ENCODE measurements around the gene METAP1D. TPM values are rescaled to one million over a fixed set of nuclear protein-coding genes. Genes with fewer than 3 reads are reported as not detected.

Gene METAP1D
- total RNA-seq, 1 donor from 2014 or later = 10.4 TPM

DNA sequence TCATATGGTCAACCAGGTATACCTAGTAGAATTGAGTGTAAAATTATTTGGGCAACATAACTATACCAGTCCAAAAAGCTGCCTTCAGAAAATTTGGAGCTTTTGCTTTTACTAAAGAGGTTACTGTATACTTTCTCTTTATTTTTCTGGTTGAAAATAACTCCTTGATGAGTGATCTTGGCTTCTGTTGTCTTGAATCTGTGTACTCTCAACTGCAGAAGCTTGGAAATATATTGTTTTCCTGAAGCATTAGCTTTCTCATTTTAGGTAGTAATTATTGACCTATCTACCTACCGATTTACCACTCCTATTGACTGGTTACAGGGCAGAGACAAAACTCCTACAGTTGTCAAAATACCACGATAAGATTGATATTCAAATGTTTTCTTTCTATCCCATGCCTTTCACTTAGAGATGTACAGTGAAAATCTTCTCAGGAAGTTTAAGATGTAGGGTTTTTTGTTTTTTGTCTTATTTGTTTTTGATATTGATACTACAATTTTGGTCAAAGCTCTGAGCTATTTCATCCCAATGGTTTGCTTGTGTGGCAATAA is 49.9 kb downstream of the METAP1D start:
- no peak for DNase-seq (ENCODE audit: extremely low spot score, unreplicated experiment)
- Mint-ChIP-seq H3K27ac (no peak overlapping the region), H3K4me3 (no peak overlapping the region), H3K36me3 (no peaks in the 10 kb centered on the region), H3K27me3 (peaks cover 9% of the 10 kb centered on the region), H3K4me1 (ENCODE audit: unreplicated experiment) (peaks cover 31% of the 10 kb centered on the region), H3K9me3 (no peaks in the 10 kb centered on the region)
- TF ChIP-seq, protein P1, sequence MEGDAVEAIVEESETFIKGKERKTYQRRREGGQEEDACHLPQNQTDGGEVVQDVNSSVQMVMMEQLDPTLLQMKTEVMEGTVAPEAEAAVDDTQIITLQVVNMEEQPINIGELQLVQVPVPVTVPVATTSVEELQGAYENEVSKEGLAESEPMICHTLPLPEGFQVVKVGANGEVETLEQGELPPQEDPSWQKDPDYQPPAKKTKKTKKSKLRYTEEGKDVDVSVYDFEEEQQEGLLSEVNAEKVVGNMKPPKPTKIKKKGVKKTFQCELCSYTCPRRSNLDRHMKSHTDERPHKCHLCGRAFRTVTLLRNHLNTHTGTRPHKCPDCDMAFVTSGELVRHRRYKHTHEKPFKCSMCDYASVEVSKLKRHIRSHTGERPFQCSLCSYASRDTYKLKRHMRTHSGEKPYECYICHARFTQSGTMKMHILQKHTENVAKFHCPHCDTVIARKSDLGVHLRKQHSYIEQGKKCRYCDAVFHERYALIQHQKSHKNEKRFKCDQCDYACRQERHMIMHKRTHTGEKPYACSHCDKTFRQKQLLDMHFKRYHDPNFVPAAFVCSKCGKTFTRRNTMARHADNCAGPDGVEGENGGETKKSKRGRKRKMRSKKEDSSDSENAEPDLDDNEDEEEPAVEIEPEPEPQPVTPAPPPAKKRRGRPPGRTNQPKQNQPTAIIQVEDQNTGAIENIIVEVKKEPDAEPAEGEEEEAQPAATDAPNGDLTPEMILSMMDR (conservative IDR thresholded peaks at IDR 0.05) = no peak

DNA sequence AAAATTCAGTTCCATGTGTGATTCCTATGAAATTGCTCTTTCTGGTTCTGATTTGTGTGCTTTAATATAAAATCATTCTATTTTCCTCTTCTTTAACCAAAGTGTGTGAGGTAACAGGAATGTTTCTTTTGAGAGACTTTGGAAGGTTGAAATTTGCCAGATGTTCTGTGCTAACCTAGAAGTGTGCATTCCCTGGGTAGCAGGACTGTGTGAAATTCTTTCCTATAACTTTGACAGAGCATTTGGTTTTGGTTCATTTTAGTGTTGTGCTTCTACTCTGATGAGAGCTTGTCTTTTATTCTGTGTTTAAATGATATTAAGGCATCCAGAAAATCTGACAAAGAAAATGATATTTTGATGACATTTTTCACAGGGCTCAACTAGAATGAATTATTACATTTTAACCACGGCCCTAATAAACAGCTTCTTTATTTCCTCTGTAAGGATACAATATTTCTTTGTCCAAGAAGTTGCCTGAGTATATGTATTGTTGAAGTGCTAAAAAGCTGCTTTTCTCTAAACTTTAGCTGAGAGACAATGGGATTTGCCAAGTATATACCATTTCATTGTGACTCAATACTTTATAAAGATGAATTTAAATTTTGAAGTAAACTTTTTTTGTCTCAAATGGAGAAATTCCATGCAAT is 50.8 kb downstream of the METAP1D start:
- Mint-ChIP-seq H3K4me1 (ENCODE audit: unreplicated experiment) (peaks cover 31% of the 10 kb centered on the region), H3K27me3 (peaks cover 13% of the 10 kb centered on the region), H3K4me3 (peak overlapping the region; percentile 27), H3K9me3 (no peaks in the 10 kb centered on the region), H3K27ac (peak overlapping the region; percentile 39), H3K36me3 (no peaks in the 10 kb centered on the region)
- DNase-seq (ENCODE audit: extremely low spot score, unreplicated experiment) = no peak
- TF ChIP-seq, protein P1 (conservative IDR thresholded peaks at IDR 0.05) = no peak

DNA sequence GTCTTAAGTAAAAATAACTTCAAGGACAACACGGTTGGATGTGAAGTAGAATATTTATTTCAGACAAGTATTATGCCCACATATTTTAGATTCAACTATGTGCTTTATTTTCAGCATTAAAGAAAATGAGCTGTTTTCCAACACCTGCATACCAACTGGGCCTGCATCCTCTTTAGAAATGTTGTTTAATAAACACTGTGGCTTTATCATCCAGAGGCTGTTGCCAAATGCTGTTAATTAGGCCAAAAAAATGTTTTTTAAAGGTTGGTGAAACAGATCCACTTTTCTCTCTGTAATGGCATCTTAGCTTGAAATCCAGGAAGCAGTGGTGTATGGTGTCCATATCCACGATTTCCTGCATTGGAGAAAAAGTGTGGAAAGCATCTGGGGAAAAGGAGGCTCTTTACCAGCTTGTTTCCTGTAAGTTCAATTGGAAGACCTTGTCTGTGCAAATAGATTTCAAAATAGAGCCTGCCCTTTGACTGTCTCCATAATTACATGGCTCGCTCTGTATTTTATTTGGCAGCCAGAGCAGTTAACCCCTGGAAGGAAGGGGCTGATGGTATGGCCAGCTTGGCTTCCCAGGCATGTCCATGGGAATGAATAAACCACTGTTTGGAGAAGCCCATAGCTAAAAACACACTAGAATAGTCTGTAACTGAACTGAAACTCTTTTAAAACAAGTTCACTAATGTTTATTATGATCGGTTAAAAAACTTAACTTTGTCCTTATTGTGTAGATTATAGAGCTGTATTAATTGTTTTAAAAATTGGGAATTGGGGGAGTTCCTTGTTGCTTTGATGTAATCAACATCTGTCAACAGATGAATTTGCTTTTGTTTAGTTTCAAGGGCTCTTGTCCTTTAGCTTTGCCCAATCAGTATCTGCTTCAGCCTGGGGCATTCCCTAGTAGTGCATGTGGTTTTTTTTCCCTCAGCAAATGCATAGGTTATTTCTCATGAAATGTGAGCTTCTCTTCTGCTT is 52.5 kb downstream of the METAP1D start:
- Mint-ChIP-seq H3K4me3 (peak overlapping the region; percentile 57), H3K27ac (no peak overlapping the region), H3K27me3 (peaks cover 20% of the 10 kb centered on the region), H3K4me1 (ENCODE audit: unreplicated experiment) (peaks cover 31% of the 10 kb centered on the region), H3K9me3 (no peaks in the 10 kb centered on the region), H3K36me3 (no peaks in the 10 kb centered on the region)
- TF ChIP-seq, protein P1 (conservative IDR thresholded peaks at IDR 0.05) = no peak
- no peak for DNase-seq (ENCODE audit: extremely low spot score, unreplicated experiment)

DNA sequence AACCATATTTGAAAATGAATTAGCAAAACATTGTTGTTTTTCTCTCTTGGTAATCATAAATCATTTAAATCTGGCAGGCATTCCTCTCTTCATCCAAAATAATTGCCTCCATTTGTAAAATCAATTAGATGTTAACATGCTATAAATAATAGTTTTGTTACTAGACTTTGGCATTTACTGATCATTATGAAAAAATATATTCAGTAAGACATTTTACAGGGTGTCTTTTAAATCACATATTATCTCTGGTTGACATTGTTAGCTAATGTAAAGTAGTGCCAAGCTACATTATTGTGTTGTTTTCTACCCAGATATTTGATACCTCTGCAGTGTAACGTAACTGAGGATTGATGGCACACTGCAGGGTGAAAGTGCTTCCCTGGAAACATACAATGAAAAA is 53.7 kb downstream of the METAP1D start:
- Mint-ChIP-seq H3K4me1 (ENCODE audit: unreplicated experiment) (peaks cover 31% of the 10 kb centered on the region), H3K9me3 (no peaks in the 10 kb centered on the region), H3K27ac (no peak overlapping the region), H3K27me3 (peaks cover 25% of the 10 kb centered on the region), H3K36me3 (no peaks in the 10 kb centered on the region), H3K4me3 (no peak overlapping the region)
- no peak for DNase-seq (ENCODE audit: extremely low spot score, unreplicated experiment)
- TF ChIP-seq, protein P1 (conservative IDR thresholded peaks at IDR 0.05) = no peak

DNA sequence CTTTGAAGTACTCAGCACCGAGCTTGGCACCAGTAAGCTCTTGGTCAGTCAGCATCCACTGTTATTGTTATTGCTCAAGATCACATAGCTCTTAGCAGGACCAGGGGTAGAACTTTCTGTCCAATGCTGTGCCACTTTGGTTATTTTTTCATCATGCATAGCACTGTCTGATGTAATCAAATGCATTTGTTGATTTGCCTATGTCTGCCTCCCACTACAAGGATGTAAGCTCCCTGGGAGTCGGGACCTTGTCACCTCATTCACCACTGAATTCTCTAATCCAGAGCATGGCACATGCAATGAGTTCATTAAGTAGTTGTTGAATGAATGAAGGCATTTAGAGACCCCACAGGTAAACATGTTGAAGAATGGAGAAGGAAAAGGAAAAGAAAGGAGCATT is 56.5 kb downstream of the METAP1D start:
- no peaks in the 10 kb centered on the region for H3K36me3 Mint-ChIP-seq
- no peak for DNase-seq (ENCODE audit: extremely low spot score, unreplicated experiment)
- peaks cover 24% of the 10 kb centered on the region for H3K4me1 Mint-ChIP-seq (ENCODE audit: unreplicated experiment)
- no peaks in the 10 kb centered on the region for H3K9me3 Mint-ChIP-seq
- no peak overlapping the region for H3K27ac Mint-ChIP-seq
- H3K4me3 Mint-ChIP-seq = no peak overlapping the region
- peaks cover 35% of the 10 kb centered on the region for H3K27me3 Mint-ChIP-seq
- TF ChIP-seq, protein P1 (conservative IDR thresholded peaks at IDR 0.05) = no peak
